RPMI8226 (cell line): ENCODE data around the gene CMIP.

Experiments
- DNase-seq: peaks from one replicate; pipeline ENCODE4 v3.0.0-alpha.2; 2015

CMIP gene

DNA sequence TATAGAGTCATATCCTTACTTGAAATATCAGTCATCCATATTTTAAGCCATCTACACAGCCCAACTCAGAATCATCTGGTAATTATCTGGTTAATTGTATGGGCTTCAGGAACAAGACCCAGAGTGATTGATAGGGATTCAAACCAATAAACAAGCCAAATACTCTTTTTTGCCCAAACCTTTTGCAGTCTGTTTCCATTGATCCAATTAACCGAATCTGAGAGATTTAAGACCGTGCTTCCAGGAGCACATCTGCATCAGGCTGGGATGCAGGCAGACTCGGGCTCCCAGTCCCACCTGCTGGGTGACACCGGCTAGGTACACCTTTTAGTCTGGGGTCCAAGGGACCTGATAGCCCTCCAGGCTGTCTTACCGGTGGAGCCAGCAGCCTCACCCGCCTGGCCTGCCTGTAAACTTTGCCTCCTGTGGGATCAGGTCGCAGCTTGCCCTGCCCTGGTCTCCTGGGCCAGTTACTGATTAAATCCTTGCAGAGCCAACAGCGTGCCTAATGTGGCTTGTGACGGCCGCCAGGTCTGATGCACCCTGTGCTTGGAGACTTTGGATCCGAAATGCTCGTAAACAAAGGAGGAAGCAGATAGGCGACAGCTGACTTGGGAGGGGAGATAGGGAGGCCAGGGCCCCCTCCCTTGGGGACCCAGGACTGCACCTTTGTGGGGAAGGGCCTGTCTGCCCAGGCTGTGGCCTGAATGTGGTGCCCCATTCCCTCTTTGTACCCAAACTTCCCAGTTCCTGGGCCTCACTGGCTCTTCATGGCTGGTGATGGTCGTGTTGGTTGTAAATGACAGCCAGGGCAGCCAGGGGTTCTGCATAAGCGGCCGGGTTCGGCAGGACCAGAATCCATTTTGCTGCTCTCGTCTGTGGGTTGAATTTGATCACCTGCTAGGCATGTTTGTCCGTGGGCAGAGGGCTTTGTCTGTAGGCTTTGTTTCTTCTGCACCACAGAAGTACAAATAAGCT is 3.8 kb downstream of the CMIP start:
- DNase-seq: no peak

DNA sequence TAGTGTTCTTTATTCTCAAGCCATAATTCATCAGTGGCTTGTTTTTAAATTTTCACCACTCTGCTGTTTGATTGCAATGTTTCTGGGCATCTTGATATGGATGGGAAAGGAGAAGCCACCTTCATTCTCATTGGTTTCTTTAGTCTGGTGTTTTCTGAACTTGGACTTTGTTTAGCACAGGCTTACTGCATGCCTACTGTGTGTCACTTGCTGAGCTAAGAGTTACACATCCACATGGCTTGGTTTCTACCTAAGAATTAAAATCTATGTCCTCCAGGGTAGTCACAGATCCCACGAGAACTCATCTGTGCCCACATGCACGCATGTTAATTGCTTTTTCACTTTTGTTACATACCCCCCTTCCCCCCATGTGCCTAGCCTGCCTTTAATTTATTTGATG is 4.6 kb downstream of the CMIP start:
- DNase-seq: no peak

DNA sequence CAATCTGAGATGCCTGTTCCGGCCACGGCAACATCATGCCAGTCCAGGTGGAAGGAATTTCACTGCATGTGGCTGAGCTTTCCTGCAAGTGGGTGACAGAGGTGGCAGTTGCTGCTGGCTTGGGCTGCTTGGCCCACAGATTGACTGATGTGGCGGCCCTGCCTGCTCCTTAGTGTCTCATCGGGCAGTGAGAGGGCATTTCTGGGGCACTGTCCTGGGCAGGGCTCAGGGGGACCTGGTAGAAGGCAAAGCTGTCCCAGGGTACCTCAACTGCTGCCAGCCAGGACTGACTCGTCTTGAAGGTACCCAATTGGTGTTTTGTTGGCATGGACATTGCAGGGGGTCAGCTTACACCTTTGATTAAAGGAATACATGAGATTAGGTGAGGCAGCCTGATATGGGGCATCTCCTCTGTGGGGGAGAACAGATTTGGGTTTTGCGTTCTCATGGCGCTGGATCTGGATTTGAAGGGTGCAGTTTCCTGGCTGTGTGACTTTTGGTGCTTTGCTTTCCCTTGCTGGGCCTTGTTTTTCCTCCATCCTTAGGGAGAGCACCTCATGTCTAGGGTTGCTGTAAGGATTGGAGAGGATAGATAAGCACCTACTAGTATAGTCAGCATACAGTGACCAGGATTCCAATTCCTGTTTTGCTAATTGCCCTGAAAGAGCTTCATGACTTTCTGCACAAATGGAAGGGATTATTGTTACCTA is 5.4 kb downstream of the CMIP start:
- no peak for DNase-seq

DNA sequence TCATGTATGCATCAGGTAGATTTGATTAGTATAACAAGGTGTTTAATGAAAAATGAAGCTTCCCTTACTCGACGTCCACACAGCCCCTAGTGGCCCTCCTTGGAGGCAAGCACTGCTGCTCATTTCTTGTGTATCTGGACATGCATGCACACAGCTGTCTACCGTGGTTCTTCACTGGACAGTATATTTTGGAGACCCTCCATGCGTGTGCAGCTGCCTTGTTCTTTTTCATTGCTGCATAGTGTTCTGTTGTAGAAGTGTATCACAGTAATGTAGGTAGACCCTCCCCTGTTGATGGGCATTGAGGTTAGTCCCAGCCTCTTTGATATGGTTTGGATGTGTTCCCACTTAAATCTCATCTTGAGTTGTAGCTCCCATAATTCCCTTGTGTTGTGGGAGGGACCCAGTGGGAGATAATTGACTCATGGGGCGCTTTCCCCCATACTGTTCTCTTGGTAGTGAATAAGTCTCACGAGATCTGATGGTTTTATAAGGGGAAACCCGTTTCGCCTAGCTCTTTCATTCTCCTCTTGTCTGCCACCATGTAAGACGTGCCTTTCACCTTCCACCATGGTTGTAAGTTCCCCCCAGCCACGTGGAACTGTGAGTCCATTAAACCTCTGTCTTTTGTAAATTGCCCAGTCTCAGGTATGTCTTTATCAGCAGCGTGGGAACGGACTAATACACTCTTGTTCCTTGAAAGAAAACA is 6.3 kb downstream of the CMIP start:
- no peak for DNase-seq

DNA sequence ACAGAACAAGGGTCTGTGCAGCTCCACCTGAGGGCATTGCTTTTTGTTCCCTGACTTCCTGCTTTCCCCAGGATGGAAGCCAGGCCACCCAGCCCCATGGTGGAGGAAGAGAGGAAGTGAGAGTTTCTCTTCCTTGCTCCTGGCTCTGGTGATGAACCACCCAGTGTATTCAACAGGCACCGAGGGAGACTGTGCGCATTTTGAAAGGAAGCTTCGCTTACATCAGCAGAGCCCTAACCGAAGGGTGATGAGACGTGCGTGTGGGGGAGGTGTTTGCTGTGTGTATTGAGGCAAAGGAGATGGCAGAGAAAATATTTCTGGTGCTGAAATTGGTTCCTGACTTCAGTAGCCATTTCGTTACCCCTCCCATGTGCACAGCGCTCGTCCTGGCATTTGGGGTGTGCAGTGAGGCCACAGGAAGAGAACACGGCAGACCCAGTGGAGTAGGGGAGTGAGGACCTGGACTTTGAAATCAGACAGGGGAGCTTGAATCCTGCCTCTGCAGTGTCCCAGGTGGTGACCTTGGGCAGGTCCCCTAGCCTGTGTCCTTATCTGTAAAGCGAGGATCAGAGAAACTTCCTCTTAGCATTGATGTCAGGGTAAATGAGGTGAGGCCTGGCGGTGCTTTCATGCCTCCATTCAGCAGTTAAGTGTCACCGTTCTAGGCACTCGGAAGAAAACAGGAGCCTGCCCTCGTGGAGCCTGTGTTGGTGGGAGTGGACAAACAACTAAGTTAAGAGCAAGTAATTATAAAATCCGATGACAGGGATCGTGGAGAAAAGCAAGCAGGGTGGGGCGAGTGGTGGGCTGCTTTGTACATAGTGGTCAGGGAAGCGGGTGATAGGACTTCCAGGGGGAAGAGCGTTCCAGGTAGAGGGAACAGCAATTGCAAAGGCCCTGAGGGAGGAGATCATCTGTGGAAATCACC is 7.4 kb downstream of the CMIP start:
- DNase-seq: no peak

DNA sequence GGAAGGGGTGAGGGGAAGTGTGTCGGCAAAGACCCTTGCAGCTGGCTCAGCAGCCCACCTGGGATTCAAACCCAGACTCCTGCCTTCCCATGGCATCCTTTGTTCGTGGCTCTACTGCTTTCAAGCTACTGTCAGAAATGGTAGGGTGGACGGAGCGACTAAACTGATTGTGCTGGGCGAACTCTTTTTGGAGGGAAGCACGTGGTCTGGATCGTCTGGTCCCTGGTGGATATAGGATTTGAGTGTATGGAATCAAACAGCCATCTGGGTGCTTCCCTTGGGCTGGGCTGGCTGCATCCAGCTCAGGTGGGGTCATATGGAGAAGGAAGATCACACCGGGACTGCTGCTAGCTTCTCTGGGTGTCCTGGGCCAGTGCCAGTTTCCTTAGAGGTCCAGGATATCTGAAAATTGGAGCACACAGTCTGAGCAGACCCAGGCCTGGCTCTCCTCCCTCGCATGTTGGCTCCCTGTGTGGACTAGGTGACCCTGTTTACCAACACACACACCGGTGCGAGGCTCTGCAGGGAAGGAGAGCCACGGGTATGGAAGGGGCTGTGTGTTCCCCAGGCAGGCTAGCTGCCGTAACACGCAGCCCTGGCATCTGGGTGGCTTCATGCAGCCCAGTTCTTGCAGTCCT is 8.6 kb downstream of the CMIP start:
- DNase-seq: no peak

DNA sequence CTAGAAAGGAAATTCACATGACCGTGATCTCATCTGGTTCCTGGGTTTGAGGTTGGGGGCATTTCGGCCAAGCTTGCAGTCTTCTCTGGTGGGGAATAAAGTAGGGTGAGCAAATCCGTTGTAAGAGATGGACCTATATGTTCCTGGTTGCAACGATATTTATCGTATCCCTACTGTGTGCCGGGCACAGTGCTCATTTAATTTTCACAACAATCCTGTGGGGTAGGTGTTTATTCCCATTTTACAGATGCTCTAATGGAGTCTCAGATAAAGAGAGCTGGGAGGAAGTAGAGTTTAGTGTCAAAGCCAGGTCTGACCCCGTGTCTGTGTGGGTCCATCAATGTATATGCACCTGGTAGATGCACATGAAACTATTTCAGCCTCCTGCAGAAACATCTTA is 9.4 kb downstream of the CMIP start:
- DNase-seq: no peak

DNA sequence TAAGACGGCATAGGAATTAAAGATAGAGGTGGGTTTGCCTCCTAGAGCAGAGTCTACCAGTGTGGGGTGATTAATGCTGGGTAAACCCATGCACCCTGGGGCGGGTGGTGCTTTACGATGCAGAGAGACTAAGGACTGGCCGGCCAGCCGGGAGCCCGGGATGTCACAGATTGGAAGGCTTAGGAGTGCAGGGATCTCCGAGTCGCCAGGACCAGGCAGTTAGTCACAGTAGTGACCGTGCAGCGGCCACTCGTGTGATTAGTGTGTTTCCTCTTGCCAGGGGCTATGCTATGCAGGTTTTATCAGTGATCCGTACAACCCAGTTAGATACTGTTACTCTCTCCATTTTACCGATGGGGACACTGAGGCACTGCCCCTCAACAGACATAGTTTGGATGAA is 10.4 kb downstream of the CMIP start:
- DNase-seq: no peak

DNA sequence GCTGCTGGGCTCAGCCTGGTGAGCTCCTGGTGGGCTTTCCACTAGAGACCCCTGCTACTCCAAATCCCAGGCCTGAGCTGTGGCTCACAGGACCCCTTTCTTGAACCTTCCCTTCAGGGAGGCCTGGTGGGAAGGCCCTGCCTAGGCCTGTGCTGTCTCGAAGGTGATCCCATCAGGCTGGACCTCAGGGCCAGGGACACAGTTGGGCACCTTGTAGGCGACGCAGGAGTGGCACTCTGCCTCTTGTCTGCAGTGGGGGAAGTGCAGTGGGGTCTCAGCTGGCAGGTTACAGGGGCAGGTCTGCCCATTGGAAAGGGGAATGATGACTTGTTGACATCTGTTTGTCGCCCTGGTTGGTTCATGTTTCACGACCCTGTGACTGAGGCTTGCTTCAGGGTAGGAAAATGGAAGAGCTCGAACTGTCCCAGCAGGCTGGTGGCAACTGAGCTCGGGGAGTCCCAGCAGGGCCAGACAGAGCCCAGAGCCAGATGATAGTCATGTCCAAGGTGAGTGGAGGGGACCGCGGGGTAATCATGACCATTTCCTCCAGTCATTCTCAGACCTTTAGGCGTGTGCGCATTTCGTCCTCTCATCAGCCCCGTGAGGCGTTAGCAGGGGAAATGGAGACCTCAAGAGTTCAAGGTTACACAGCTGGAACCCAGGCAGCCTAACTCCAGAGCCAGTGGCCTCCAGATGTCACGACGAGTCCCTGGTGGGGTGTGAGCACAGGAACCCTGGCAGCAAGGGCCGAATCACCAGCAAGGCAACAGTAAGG is 11.3 kb downstream of the CMIP start:
- DNase-seq: no peak

DNA sequence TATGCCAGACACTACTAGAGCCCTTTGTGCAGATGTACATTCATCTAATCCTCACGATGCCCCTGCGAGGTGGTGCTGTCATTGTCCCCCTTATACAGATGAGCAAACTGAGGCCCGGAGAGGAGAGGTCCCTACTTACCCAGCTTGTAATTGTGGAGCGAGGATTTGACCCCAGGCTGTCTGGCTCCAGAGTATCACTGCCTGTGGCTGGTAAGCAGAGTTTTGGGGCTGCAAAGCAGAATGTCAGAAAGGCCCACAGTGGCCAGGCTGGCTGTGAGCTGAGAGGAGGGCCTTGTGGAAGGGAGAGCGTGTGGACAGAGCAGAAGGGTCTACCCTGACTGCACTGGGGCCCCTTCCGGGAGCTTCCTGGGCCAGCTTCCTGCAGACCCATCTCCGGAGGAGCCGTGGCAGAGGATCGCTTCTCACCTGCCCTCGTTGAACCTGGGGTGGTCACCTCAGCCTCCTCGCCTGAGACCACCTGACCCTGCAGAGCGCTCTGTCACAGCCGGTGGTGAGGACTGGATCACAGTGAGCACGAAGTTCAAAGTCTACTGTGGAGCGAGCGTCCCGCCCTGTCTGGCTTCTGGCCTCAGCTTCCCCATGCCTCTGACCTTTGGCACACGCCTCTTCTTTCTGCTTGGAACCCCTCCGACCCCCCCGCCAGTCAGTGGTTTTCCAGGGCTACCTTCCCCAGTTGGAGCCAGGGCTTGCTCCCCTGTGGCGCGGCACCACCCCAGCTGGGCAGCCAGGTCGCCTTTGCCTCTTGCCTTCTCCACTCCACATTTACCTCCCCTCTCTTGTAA is 12.1 kb downstream of the CMIP start:
- no peak for DNase-seq

DNA sequence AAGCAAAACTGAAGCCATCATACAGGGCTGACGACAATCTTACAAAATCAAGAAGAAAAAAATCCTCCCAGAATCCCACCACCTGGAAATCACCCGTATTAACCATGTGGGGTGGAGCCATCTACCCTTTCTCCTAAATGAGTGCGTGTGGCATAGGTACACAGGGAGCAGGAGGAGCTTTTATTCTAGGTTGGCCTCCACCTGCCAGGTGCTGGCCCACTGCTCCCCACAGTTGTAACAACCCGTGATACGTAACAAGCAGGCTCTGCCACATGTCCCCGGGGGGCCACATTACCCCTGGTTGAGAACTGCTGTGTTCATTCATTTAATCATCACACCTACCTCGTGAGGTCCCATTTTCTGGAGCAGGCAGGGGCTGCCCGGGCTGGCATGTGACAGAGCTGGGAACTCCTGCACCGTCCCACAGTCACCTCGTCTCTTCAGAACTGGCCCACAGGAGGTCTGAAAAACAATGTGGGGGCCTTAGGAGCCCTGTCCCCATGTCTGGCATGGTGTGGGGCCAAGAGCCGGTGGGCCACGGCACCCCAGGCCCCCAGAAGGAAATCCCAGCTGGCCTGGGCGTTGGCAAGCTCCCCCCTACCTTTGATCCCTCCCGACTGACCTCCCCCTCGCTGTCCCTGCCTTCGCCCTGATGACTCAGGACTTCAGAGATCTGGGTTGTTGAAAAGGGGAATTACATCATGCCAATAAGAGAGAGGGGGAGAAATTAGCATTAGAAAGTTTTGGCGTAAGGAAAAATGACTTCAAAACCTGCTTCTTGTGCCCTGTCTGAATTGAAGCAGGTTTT is 12.9 kb downstream of the CMIP start:
- DNase-seq: no peak

DNA sequence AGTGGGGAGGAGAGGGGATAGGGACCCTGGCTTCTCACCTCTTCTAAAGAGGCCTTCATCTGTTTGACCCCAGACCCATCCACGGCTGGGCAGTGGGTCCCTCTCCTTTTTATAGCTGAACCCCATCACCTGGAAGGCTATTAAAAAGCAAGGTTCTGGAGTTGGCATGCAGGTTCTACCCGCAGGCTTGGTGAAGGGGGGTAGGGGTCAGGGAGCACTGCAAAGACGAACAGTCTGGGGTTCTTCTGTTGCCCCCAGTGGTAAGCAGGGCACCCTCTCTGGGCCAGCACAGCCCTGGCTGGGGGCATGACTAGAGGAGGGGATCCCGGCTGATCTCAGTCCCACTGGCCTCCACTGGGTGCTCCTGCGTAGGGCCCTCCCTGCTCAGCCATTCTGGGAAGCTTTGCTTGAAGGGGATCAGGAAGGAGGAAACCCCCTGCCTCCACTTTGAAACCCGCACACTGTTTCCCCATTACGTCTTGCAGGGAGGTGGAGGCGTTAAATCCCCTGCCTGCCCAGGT is 13.6 kb downstream of the CMIP start:
- no peak for DNase-seq

DNA sequence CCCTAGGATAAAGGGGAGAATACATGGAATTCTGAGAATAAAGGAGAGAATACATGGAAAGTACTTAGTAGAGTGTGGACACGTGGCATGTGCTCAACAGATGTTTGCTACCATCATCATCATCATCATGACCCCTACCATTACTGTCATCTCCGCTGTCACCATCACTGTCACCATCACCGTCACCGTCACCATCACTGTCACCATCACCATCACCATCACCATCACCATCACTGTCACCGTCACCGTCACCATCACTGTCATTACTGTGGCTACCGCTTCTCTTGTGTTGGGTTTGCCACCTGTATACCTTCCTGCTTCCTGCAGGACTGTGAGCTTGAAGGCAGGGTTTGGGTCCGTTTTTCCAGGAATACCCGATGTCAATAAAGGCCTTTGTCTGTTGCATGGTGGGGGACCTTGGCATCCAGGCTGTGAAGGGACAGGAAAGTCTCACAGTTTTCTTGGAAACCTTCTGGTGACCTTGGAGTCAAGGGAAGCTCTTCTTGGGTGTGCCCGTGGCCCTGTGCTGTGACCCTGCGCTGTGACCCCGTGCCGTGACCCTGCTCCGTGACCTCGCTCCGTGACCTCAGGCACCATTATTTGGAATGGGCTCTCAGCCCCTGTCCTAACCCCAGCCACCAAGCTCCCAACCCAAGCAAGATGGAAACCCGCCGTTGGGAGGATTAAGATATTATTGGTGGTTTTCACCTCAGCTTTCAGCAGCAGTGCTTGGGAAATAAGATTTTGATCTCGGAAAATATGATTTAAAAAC is 14.4 kb downstream of the CMIP start:
- DNase-seq: no peak

DNA sequence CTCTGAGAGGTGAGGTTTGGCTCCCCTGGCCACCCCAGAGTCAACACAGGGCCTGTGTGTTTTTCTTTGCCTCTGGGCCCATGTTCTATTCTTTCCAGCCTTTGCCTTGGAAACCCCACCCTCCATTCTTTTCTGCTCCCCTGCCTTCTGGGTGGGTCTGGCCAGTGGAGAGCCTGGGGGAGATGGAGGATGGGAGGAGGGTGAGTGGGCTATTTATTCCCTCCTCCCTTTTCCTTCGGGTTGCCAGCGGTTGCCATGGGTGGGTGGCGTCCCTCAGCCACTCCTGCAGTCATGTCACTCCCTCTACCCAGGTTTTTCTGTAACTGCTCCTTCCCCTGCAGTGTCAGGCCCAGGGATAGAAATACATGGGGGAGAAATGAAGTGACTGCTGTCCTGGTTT is 15.5 kb downstream of the CMIP start:
- no peak for DNase-seq

DNA sequence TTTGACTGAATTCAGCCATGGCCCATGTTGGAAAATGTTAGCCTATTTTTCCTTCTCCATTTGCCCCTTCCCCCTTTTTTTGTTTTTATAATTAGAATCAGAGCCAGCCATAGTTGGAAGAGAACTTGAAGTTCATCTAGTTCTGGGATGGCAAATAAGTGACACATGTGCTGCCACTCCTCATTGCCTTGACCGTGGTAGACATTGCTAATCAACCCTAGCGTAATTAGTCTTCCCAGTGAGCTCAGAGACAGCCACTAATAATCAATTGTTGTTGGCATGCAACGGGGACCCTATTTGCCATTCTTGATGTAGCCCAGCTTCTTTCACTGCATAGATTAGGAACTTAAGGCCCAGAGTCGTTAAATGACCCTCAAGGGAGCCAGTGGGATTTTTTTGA is 16.6 kb downstream of the CMIP start:
- no peak for DNase-seq

DNA sequence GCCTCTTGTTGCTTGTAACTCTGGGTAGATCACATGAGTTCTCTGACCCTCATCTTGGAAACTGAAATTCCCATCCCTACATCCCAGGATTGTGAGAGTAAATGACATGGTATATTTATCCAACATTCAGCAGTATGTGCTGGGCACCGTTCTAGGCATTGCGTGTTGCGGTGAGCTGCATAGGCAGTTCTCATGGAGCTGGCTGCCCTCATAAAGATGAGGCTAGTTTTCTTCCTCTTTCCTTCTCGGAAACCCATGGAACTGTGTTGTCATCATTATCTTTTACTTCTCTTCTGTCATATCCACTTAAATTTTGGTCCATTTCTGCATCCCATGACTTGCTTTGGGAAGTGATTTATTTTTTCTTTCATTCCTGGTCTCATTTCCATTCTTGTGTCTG is 17.2 kb downstream of the CMIP start:
- no peak for DNase-seq

DNA sequence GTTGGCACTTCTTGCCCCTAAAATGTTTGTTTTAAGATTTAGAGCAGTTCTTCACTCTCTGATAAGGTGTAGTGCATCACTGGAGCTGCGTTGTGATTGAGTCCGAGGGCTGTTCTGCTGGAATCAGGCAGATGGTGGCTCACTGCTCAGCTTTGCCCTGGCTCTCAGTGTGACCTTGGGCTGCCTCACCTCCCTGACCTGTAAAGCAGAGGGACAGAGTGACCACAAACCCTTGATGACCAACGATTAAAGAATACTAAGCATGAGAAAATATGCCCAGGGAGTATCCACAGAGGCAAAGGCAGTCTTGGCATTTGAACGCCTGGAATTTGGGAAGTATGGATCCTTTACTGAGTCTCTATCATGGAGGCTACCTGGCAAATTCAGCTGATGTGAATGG is 18.1 kb downstream of the CMIP start:
- no peak for DNase-seq

DNA sequence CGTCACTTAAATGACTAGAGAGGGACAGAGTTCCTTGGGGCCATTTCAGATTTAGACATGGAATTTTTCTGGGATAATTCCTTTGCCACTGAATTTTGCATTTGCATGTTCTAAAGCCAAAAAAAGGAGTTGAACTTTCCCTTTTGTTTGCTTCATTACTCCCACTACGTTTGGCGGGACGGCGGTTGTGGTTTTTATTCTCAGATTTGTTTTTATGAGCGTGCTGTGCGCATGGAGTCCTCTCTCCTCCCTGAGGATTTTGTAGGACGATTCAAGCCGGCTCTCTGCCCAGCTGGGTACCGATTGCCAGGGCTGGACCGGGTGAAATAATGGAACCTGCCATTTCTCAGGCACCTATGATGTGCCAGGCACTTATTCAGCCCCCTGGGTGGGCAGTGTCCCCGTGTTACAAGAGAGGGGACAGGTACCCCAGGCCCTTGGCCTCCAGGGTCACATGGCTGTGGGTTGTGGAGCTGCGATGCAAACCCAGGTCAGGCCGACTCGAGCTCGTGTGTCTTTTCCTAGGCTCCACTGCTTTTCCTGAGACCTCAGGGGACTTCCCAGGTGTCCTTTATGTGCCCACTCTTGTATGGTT is 18.8 kb downstream of the CMIP start:
- no peak for DNase-seq
